ENCODE measurements around the gene UBTD1.
"Not testable (repeated sequence)": the region's sequence is repeated elsewhere in the genome, so short reads cannot be mapped to it uniquely, and the experiment has no call there.

Gene UBTD1

GRCh38 chr10:97514344-97514743 is 15.6 kb downstream of the UBTD1 start:
- no peak for DNase-seq (ENCODE audit: low read depth in 2 of 2)

- no peak for DNase-seq (ENCODE audit: low read depth in 2 of 2)
These were observed 16.7 kb downstream of the UBTD1 start for GRCh38 chr10:97515271-97515978.

GRCh38 chr10:97517096-97517750 is 18.5 kb downstream of the UBTD1 start:
- no peak for DNase-seq (ENCODE audit: low read depth in 2 of 2)

- DNase-seq (ENCODE audit: low read depth in 2 of 2), result no peak
These were observed 19.1 kb downstream of the UBTD1 start for GRCh38 chr10:97517778-97518300.

GRCh38 chr10:97518301-97519043 is 19.7 kb downstream of the UBTD1 start:
- DNase-seq (ENCODE audit: low read depth in 2 of 2), result no peak

- DNase-seq (ENCODE audit: low read depth in 2 of 2), result no peak
These were observed 20.6 kb downstream of the UBTD1 start for GRCh38 chr10:97519342-97519741.

- DNase-seq (ENCODE audit: low read depth in 2 of 2), result no peak
These were observed 21.8 kb downstream of the UBTD1 start for GRCh38 chr10:97520520-97520919.

- DNase-seq (ENCODE audit: low read depth in 2 of 2), result no peak
These were observed 22.4 kb downstream of the UBTD1 start for GRCh38 chr10:97520978-97521761.

GRCh38 chr10:97522071-97522470 is 23.3 kb downstream of the UBTD1 start:
- no peak for DNase-seq (ENCODE audit: low read depth in 2 of 2)

- DNase-seq (ENCODE audit: low read depth in 2 of 2), result no peak
These were observed 24.2 kb downstream of the UBTD1 start for GRCh38 chr10:97522937-97523336.

GRCh38 chr10:97525086-97525485 is 26.4 kb downstream of the UBTD1 start:
- DNase-seq (ENCODE audit: low read depth in 2 of 2), result no peak

- no peak for DNase-seq (ENCODE audit: low read depth in 2 of 2)
These were observed 27.0 kb downstream of the UBTD1 start for GRCh38 chr10:97525683-97526110.

- not testable (repeated sequence) for DNase-seq (ENCODE audit: low read depth in 2 of 2)
These were observed 30.2 kb downstream of the UBTD1 start for GRCh38 chr10:97528876-97529275.

- DNase-seq (ENCODE audit: low read depth in 2 of 2), result no peak
These were observed 31.2 kb downstream of the UBTD1 start for GRCh38 chr10:97529685-97530465.

GRCh38 chr10:97531401-97531986 is 32.8 kb downstream of the UBTD1 start:
- DNase-seq (ENCODE audit: low read depth in 2 of 2), result no peak

GRCh38 chr10:97532935-97533671 is 34.4 kb downstream of the UBTD1 start:
- DNase-seq (ENCODE audit: low read depth in 2 of 2), result no peak

GRCh38 chr10:97533888-97534287 is 35.2 kb downstream of the UBTD1 start:
- DNase-seq (ENCODE audit: low read depth in 2 of 2), result no peak

GRCh38 chr10:97534746-97535367 is 36.1 kb downstream of the UBTD1 start:
- no peak for DNase-seq (ENCODE audit: low read depth in 2 of 2)

GRCh38 chr10:97537186-97537869 is 38.6 kb downstream of the UBTD1 start:
- DNase-seq (ENCODE audit: low read depth in 2 of 2), result no peak

Data from stimulated activated CD8-positive, alpha-beta memory T cell treated with anti-CD3 and anti-CD28 coated beads, Interleukin-2, amount 100 ng/mL, for 1 hour (primary cell).